ENCODE data around the gene PI16.

Gene PI16

DNA sequence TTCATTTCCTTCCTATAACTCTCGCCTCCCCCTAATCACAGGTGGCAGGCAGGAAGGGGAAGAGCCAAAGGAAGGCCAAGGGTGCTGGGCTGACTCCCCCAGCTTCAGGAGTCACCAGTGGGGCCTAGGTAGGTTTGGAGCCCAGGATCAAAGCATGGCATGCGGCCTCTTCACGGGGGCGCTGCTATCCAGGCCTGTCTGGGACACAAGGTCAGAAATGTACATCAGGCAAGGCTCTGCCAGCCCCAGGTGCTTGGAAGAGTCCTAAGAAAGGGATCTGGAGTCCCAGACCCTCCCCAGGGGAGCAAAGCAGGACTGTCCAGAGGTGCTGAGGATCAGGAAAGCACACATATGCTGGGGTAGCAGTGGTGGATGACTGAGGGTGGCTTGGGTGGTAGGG lies 10.4 kb downstream of the PI16 start:
- H3K27me3 ChIP-seq (replicated peaks; ENCODE audit: control insufficient read depth, insufficient read depth, low read length): no peaks in the 10 kb centered on the region
- TF ChIP-seq, protein P1, sequence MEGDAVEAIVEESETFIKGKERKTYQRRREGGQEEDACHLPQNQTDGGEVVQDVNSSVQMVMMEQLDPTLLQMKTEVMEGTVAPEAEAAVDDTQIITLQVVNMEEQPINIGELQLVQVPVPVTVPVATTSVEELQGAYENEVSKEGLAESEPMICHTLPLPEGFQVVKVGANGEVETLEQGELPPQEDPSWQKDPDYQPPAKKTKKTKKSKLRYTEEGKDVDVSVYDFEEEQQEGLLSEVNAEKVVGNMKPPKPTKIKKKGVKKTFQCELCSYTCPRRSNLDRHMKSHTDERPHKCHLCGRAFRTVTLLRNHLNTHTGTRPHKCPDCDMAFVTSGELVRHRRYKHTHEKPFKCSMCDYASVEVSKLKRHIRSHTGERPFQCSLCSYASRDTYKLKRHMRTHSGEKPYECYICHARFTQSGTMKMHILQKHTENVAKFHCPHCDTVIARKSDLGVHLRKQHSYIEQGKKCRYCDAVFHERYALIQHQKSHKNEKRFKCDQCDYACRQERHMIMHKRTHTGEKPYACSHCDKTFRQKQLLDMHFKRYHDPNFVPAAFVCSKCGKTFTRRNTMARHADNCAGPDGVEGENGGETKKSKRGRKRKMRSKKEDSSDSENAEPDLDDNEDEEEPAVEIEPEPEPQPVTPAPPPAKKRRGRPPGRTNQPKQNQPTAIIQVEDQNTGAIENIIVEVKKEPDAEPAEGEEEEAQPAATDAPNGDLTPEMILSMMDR (IDR thresholded peaks at IDR 0.05; ENCODE audit: insufficient read depth, low read length, poor library complexity, severe bottlenecking): no peak
- H3K36me3 ChIP-seq (ENCODE audit: control insufficient read depth, insufficient read depth, low read length): peaks cover 15% of the 10 kb centered on the region
- H3K4me3 ChIP-seq (replicated peaks; ENCODE audit: low read depth, low read length): no peak overlapping the region
- DNase-seq (ENCODE audit: extremely low read depth, insufficient read length): no peak

DNA sequence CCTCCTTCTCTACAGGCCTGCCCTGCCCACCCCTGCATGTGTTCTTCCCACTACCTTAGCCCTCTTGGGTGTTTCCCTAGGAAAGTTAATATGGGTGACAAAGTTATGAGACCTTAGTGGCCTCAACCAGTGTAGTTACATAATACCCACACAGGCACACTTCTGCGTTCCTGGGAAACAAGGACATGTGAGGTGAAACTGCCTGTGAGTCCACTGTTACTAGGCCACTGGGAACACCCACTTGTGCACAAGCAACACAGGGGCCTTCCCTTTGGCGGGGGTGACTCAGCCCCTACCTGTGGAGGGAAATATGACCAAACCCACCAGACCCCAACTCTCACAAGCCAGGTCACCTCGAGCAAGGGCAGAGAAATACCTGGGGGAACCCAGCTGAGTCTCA lies 12.8 kb downstream of the PI16 start:
- no peak overlapping the region for H3K4me3 ChIP-seq (replicated peaks; ENCODE audit: low read depth, low read length)
- H3K27me3 ChIP-seq (replicated peaks; ENCODE audit: control insufficient read depth, insufficient read depth, low read length): no peaks in the 10 kb centered on the region
- H3K36me3 ChIP-seq (ENCODE audit: control insufficient read depth, insufficient read depth, low read length): peaks cover 36% of the 10 kb centered on the region
- DNase-seq (ENCODE audit: extremely low read depth, insufficient read length): no peak
- TF ChIP-seq, protein P1 (IDR thresholded peaks at IDR 0.05; ENCODE audit: insufficient read depth, low read length, poor library complexity, severe bottlenecking): no peak

DNA sequence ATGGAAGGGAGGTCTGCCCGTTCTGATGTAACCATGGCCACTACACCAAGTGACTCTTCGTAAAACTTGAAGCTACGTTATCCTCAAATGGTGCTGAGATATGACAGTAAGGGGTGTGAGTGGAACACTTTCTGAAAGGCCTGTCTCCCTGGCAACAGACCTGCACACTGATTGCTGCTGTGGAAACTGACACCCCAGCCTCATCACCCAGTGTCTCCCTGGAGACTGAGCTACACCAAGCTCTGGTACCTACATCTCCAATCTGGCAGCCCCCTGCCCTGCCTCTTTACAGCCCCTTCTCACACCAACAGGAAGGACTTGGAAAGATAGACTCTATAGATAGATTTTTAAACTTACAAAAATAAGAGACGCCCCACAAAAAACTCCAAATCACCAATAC lies 13.2 kb downstream of the PI16 start:
- no peak overlapping the region for H3K4me3 ChIP-seq (replicated peaks; ENCODE audit: low read depth, low read length)
- H3K36me3 ChIP-seq (ENCODE audit: control insufficient read depth, insufficient read depth, low read length): peaks cover 40% of the 10 kb centered on the region
- H3K27me3 ChIP-seq (replicated peaks; ENCODE audit: control insufficient read depth, insufficient read depth, low read length): no peaks in the 10 kb centered on the region
- TF ChIP-seq, protein P1 (IDR thresholded peaks at IDR 0.05; ENCODE audit: insufficient read depth, low read length, poor library complexity, severe bottlenecking): no peak
- DNase-seq (ENCODE audit: extremely low read depth, insufficient read length): no peak

DNA sequence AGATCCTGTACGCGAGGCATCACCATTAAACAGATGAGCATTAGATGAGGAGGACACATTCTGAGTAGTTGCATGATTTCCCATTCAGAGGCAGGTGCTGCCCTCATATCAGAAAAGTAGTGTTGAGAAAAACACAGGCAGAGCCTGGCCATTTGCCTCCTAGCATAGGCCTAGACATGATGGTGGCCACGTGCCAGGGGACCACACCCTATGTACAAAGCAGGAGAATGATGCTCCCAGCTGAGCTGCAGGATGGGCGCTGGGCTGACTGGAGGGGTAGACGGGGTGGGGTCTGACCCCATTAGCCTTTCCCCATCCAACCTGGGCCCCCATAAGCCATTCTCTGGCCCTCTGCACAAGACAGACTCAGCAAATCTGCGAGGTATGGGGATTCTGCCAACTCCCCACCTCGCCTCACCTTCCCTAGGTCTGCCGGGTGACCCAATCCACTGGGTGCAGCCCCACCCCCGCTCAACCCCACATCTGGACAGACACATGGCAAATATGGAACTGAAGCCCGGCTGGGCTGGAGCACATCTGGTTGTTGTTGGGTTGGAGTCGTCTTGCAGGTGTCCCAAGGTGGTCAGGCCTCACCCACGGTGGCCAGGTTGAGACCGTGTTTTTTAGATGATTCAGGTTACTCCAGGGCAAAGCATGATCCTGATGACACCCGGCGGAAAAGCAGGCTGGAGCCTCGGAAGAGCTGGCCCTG lies 13.9 kb downstream of the PI16 start:
- H3K36me3 ChIP-seq (ENCODE audit: control insufficient read depth, insufficient read depth, low read length): peaks cover 41% of the 10 kb centered on the region
- TF ChIP-seq, protein P1 (IDR thresholded peaks at IDR 0.05; ENCODE audit: insufficient read depth, low read length, poor library complexity, severe bottlenecking): no peak
- H3K27me3 ChIP-seq (replicated peaks; ENCODE audit: control insufficient read depth, insufficient read depth, low read length): no peaks in the 10 kb centered on the region
- DNase-seq (ENCODE audit: extremely low read depth, insufficient read length): no peak
- no peak overlapping the region for H3K4me3 ChIP-seq (replicated peaks; ENCODE audit: low read depth, low read length)

DNA sequence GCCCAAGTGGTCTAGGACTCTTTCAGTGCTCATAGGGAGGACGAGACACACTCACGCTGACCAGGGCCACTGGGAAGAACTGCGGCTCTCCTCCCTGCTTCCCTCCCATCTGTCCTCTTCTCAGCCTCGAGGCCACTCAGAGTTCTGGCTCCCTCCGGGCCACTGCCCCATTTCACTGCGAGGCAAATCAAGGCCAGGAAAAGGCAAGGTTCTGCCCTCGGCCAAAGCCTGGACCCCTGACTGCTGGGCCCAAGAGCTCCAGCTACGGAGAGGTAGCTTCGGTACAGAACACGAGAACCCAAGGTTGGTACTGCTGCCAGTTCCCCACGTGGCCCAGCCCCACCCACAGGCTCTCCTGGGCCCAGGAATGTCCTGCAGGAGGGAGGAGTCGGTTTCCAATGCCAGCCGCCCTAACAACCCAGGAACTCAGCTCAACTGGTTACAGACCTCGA lies 14.7 kb downstream of the PI16 start:
- DNase-seq (ENCODE audit: extremely low read depth, insufficient read length): no peak
- Histone ChIP-seq H3K27me3 (replicated peaks; ENCODE audit: control insufficient read depth, insufficient read depth, low read length) (no peaks in the 10 kb centered on the region), H3K4me3 (replicated peaks; ENCODE audit: low read depth, low read length) (no peak overlapping the region), H3K36me3 (ENCODE audit: control insufficient read depth, insufficient read depth, low read length) (peaks cover 45% of the 10 kb centered on the region)
- TF ChIP-seq, protein P1 (IDR thresholded peaks at IDR 0.05; ENCODE audit: insufficient read depth, low read length, poor library complexity, severe bottlenecking): no peak

All from GM06990 (cell line).